Muscle layer of colon (tissue), 2 donors: ENCODE results near the gene DGKZ.
"Not testable (repeated sequence)": the region's sequence is repeated elsewhere in the genome, so short reads cannot be mapped to it uniquely, and the experiment has no call there.

Source experiments
- H3K27ac ChIP-seq: one replicate; pipeline ENCODE4 v1.7.0; 2013; ENCODE audit warnings: low read depth, mild to moderate bottlenecking, low read length, moderate library complexity
- H3K27me3 ChIP-seq, 2 donors: one replicate each; pipeline ENCODE4 v1.7.0; 2013; ENCODE audit warnings: low read length in 2 of 2, mild to moderate bottlenecking in 2 of 2; ENCODE audit not compliant: insufficient read depth in 2 of 2, control insufficient read depth in 1 of 2
- H3K36me3 ChIP-seq: one replicate; pipeline ENCODE4 v1.7.0; 2013; ENCODE audit warnings: mild to moderate bottlenecking, low read length; ENCODE audit not compliant: insufficient read depth
- H3K4me1 ChIP-seq: one replicate; pipeline ENCODE4 v1.7.0; 2013; ENCODE audit warnings: mild to moderate bottlenecking, low read length; ENCODE audit not compliant: insufficient read depth
- H3K4me3 ChIP-seq, 2 donors: one replicate each; pipeline ENCODE4 v1.7.0; 2013; ENCODE audit warnings: low read length in 2 of 2, low read depth in 1 of 2, mild to moderate bottlenecking in 1 of 2, moderate library complexity in 1 of 2
- H3K9ac ChIP-seq: one replicate; pipeline ENCODE4 v1.7.0; 2013; ENCODE audit warnings: low read length
- H3K9me3 ChIP-seq: one replicate; pipeline ENCODE4 v1.7.0; 2013; ENCODE audit warnings: mild to moderate bottlenecking, low read length
- donor health status: abdominal sarcoma.
- donor health status: Adenocarcinoma of cecum.

DGKZ gene

DNA sequence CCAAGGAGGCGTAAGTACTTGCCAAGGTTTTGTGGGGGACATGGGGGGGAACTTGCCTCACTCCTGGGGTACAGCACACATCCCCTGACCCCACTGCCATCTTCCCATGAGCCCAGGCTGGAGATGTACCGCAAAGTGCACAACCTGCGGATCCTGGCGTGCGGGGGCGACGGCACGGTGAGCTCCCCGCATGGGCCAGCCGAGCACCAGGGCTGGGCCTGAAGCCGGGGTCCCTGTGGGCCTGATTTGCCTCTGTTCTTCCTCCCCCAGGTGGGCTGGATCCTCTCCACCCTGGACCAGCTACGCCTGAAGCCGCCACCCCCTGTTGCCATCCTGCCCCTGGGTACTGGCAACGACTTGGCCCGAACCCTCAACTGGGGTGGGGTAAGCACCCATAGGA is 25.2 kb downstream of the DGKZ start:
- not testable (repeated sequence) for H3K4me3 ChIP-seq, H3K27ac ChIP-seq, H3K4me1 ChIP-seq, H3K9ac ChIP-seq, H3K27me3 ChIP-seq, H3K9me3 ChIP-seq
- H3K36me3 ChIP-seq, result peaks cover 44% of the 10 kb centered on the region

DNA sequence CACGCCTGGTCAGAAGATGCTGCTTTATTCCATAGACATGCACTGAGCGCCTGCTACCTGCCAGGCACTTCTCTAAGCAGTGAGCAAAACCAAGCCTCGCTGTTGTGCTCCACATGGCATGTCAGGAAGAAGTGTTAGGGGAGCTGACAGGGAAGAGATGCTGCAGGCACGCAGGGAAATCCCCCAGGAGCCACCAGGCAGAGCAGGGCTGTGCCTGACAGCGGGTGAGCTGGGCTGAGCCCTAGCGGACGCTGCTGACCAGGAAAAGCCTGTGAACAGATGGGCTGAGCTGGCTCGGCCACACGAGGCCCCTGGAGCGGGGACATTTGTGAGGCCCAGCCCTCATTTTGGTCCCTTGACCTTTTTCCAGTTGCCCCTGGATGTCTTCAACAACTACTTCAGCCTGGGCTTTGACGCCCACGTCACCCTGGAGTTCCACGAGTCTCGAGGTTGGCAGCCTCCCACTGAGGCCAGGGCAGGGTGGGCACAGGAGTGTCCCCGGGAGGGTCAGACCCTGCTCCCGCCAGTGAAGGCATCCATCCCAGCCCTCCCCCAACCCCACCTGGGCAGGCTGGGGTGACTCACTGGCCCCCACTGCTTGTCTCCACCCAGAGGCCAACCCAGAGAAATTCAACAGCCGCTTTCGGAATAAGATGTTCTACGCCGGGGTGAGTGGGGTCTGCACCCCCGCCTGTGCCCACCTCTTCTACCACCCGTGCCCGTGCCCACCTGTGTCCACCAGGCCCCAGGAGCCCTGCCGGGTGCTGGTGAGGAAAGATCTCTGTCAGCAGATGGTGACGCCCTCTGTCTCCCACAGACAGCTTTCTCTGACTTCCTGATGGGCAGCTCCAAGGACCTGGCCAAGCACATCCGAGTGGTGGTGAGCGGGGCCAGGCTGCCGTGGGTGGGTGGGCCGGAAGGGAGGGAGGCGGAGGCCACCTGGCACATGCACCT is 26.8 kb downstream of the DGKZ start:
- Histone ChIP-seq H3K36me3 (peaks cover 36% of the 10 kb centered on the region), H3K27ac (no peak overlapping the region), H3K9me3 (no peaks in the 10 kb centered on the region)

DNA sequence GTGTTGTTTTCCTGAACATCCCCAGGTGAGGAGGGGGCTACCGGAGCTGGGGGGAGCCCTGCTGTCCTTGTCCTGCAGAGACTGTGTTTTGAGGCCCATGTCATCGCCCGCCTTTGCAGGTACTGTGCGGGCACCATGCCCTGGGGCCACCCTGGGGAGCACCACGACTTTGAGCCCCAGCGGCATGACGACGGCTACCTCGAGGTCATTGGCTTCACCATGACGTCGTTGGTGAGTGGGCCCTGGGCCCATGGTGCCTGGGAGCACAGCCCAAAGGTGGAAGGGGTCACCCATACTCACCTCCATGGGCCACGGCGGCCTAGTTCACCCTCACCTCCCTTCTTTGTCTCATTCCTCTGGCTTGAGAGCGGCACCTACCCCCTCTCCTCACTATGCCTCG is 27.6 kb downstream of the DGKZ start:
- Histone ChIP-seq H3K4me3 (no peak overlapping the region), H3K4me1 (no peaks in the 10 kb centered on the region), H3K9ac (no peak overlapping the region), H3K9me3 (no peaks in the 10 kb centered on the region), H3K36me3 (peaks cover 36% of the 10 kb centered on the region), H3K27ac (no peak overlapping the region), H3K27me3 (no peaks in the 10 kb centered on the region)

More for the DNA sequence above, 26.8 kb downstream of the DGKZ start:
- no peaks in the 10 kb centered on the region for H3K4me1 ChIP-seq
- H3K27me3 ChIP-seq, result no peaks in the 10 kb centered on the region
- no peak overlapping the region for H3K9ac ChIP-seq
- H3K4me3 ChIP-seq, result no peak overlapping the region

DNA sequence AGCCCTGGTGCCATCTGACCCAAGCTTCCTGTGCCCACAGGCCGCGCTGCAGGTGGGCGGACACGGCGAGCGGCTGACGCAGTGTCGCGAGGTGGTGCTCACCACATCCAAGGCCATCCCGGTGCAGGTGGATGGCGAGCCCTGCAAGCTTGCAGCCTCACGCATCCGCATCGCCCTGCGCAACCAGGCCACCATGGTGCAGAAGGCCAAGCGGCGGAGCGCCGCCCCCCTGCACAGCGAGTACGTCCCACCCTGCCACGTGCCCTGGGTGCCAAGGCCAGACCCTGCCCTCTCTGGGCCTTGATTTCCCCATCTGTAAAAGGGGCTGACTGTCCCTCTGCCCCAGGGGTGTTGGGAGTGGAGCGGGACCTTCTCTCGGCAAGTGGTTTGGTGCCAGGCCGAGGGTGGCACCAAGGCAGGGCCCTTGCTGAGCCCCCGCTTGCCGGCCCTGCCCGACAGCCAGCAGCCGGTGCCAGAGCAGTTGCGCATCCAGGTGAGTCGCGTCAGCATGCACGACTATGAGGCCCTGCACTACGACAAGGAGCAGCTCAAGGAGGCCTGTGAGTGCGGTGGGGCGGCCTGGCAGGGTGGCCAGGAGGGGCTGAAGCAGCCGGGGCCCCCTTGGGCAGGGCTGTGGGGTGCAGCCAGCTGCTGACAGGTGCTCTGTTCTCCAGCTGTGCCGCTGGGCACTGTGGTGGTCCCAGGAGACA is 28.3 kb downstream of the DGKZ start:
- Histone ChIP-seq H3K27ac (no peak overlapping the region), H3K4me1 (no peaks in the 10 kb centered on the region), H3K9ac (no peak overlapping the region), H3K9me3 (no peaks in the 10 kb centered on the region), H3K36me3 (peaks cover 36% of the 10 kb centered on the region), H3K27me3 (no peaks in the 10 kb centered on the region), H3K4me3 (no peak overlapping the region)

DNA sequence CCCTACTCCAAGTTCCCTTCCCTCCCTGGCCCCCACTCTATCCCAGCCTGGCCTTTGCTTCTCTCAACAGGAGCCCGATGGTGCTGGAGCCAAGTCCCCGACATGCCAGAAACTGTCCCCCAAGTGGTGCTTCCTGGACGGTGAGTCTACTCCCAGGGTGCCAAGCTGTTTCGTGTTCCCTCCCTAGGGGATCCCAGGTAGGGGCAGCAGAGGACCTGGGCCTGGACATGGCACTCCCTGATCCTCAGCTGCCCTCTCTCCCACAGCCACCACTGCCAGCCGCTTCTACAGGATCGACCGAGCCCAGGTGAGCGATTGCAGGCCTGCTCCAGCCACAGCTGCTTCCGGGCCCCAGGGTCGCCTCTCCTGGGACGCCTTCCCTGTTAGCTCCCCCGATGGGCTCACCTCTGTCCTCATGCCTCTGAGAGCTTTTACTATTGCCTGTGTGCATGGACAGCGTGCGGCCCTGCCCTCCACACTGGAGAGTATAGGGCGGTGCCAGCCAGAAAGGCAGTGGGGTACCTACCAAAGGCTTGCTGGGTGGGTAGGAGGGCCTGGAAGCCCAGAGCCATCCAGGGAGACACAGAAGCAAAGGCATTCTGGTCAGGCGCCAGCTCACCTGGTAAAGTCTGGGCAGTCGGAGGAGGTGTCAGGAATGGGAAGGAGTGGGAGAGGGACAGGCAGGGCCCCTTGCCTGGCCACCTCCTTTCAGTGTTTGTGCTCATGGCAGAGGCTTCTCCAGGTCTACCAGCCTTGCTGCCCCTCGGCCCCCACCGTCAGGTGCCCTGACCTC is 29.2 kb downstream of the DGKZ start:
- no peaks in the 10 kb centered on the region for H3K9me3 ChIP-seq
- no peak overlapping the region for H3K4me3 ChIP-seq
- H3K27me3 ChIP-seq, result no peaks in the 10 kb centered on the region
- peaks cover 36% of the 10 kb centered on the region for H3K36me3 ChIP-seq
- no peaks in the 10 kb centered on the region for H3K4me1 ChIP-seq
- no peak overlapping the region for H3K9ac ChIP-seq
- H3K27ac ChIP-seq, result no peak overlapping the region

DNA sequence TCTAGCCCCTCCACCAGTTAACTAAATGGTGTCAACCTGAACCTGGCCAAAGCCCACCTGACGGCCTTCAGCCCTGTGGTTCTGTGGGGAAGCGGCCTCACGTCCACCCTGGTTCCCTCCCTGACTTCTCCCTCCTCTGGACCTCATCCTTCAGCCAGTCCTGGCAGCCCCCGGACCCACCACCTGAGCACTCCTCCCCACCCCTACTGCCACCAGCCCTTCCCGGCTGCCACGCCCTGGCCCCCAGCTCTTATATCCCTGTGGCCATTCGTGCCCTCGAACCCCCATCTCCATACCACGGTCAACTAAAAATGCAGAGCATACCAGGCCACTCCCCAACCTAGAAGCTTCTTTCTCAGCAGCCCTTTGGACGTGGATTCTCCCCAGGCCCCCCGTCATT is 30.0 kb downstream of the DGKZ start:
- Histone ChIP-seq H3K9me3 (no peaks in the 10 kb centered on the region), H3K36me3 (peaks cover 31% of the 10 kb centered on the region), H3K4me1 (peaks cover under 1% of the 10 kb centered on the region), H3K9ac (no peak overlapping the region), H3K27me3 (peaks cover 0 to 5% of the 10 kb centered on the region in 2 donors), H3K4me3 (no peak overlapping the region), H3K27ac (no peak overlapping the region)

DNA sequence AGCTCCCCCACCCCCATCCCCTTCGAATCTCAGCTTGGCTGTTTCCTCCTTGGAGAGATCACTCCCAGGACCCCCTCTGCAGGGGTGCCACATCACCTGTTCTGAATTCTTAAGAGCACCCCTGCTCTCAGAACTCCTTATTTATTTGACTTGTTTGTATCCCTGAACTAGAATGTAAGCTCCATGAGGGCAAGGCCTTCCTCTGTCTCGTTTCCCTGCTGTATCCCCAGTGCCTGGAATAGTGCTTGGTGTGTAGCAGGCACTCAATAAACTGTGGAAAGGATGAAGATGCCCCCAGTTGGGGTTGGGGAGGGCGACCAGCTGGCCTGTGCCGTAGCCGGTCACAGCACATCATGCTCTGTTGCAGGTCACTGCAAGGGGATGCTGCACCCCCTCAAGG is 30.6 kb downstream of the DGKZ start:
- Histone ChIP-seq H3K4me1 (peaks cover 6% of the 10 kb centered on the region), H3K36me3 (peaks cover 27% of the 10 kb centered on the region), H3K9me3 (no peaks in the 10 kb centered on the region), H3K27ac (no peak overlapping the region), H3K27me3 (peaks cover 0 to 11% of the 10 kb centered on the region in 2 donors), H3K9ac (no peak overlapping the region), H3K4me3 (no peak overlapping the region)

DNA sequence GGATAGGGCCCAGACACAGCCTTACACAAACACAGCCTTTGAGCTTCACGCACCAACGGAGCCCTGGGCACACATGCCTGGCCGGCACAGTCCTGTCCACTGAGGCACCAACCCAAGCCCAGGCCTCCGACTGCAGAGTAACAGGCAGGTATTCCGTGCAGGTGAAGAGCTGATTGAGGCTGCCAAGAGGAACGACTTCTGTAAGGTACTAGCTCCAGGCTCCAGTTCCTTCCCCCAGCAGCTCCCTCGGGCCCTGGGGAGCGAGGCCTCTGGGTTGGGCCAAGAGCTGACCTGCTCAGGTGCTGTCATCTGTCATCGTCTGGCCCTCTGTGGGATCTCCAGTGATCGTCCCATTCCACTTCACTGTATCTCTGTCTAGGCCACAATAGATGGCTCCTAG is 31.0 kb downstream of the DGKZ start:
- Histone ChIP-seq H3K36me3 (peaks cover 27% of the 10 kb centered on the region), H3K27me3 (peaks cover 0 to 16% of the 10 kb centered on the region in 2 donors), H3K4me1 (peaks cover 8% of the 10 kb centered on the region)

DNA sequence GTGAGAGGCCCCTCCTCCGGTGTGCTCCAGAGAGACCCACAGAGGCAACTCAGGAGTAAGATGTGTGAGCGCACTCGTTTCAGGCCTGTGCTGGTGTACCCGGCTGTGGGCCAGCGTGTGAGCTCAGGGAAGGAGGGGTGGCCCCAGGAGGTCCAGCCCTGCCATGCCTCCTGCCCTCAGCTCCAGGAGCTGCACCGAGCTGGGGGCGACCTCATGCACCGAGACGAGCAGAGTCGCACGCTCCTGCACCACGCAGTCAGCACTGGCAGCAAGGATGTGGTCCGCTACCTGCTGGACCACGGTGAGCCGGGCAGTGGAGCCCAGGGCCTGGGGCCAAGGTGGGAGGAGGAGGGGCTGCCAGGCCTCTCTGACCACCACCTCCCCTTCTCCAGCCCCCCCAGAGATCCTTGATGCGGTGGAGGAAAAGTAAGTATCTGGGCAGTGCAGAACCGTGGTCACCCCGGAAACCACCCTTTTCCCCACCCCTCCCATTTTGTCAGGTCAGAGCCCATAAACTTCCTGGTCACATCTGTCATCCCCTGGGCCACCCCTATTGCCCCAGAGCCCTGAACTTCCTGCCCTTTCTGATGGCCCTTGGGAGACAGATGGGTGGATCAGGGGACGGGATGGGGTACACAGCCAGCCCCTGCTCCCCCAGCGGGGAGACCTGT is 31.7 kb downstream of the DGKZ start:
- no peak overlapping the region for H3K4me3 ChIP-seq
- peaks cover 8% of the 10 kb centered on the region for H3K4me1 ChIP-seq
- no peak overlapping the region for H3K9ac ChIP-seq
- H3K36me3 ChIP-seq, result peaks cover 23% of the 10 kb centered on the region
- H3K27ac ChIP-seq, result no peak overlapping the region
- H3K9me3 ChIP-seq, result no peaks in the 10 kb centered on the region
- H3K27me3 ChIP-seq, result peaks cover 0 to 22% of the 10 kb centered on the region in 2 donors

More for the DNA sequence above, 31.0 kb downstream of the DGKZ start:
- H3K27ac ChIP-seq, result no peak overlapping the region
- H3K9ac ChIP-seq, result no peak overlapping the region
- no peak overlapping the region for H3K4me3 ChIP-seq
- H3K9me3 ChIP-seq, result no peaks in the 10 kb centered on the region

DNA sequence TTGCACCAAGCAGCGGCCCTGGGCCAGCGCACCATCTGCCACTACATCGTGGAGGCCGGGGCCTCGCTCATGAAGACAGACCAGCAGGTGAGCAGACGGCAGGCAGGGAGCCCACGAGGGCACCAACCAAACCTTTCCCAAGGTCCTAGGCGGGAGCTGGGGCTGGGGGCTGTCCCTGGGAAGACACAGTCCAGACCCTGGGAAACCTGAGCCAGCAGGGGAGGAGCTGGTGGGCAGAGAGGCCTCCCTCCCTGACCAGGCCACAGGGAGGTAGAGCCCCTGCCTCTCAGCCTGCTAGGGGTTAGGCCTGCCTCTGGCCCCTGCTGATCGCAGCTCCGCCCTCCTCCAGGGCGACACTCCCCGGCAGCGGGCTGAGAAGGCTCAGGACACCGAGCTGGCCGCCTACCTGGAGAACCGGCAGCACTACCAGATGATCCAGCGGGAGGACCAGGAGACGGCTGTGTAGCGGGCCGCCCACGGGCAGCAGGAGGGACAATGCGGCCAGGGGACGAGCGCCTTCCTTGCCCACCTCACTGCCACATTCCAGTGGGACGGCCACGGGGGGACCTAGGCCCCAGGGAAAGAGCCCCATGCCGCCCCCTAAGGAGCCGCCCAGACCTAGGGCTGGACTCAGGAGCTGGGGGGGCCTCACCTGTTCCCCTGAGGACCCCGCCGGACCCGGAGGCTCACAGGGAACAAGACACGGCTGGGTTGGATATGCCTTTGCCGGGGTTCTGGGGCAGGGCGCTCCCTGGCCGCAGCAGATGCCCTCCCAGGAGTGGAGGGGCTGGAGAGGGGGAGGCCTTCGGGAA is 32.4 kb downstream of the DGKZ start:
- H3K27ac ChIP-seq, H3K9ac ChIP-seq, H3K4me3 ChIP-seq, H3K9me3 ChIP-seq, H3K4me1 ChIP-seq: not testable (repeated sequence)
- Histone ChIP-seq H3K27me3 (peaks cover 0 to 29% of the 10 kb centered on the region in 2 donors), H3K36me3 (peaks cover 17% of the 10 kb centered on the region)
